Measurements from ENCODE around the gene ZACN.

The ZACN gene

DNA sequence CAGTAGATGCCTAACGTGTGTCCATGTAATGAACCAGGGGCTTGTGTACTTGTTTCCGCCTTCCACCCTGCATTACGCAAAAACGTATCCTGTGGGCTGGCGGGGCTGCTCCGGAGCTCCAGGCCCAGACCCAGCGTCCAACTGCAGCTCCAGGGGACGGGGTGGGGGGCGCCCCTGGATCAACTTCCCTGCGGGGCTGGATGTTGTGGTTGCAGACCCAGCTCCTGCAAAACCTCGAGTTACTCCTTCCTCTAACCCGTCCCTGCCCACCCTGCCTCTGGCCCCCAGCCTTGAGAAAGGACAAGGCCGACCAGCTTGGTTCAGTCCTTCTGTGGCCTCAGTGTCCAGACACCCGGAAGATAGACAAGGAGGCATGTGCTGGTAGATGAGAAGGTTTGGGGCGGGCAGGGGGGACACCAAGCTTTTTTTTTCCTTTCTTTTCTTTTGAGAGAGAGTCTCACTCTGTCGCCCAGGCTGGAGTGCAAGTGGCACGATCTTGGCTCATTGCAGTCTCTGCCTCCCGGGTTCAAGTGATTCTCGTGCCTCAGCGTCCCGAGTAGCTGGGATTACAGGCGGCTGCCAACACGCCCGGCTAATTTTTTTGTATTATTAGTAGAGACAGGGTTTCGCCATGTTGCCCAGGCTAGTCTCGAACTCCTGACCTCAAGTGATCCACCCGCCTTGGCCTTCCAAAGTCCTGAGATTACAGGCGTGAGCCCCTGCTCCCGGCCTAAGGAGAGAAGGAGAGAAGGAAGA, 25.3 kb downstream of the ZACN start:
- no peak for DNase-seq

DNA sequence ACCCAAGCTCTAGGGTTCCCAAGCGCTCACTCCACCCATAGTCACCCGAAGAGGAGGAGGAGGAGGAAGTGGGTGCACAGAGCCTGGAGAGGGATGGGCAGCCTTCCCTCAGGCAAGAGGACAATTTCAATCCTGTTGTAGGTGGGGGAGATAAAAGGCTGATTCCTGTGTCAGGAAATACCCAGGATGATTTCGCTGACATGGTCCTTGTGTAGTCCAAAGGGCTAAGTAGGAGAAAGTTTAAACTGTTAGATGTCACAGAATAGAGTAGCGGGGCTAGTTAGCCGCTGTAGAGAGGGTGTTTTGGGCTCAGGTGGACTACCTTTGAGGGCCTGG, 25.9 kb downstream of the ZACN start:
- DNase-seq: no peak

DNA sequence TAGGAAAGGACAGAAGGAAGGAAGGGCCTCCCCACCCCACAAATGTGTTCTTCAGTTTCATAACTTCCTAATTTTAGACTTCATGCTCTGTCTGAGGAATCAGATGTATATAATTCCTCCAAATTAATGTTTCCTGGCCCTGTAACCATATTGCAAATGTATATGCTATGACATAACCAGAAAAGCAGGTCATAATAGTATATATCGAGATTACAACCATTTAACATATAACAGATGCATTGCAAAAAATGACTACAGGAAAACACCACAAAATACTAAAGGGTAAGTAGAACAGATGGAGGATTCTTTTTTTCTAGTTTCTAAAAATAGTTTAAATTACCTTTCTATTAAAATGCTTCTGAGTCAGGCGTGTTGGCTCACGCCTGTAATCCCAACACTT, 27.7 kb downstream of the ZACN start:
- no peak for DNase-seq

DNA sequence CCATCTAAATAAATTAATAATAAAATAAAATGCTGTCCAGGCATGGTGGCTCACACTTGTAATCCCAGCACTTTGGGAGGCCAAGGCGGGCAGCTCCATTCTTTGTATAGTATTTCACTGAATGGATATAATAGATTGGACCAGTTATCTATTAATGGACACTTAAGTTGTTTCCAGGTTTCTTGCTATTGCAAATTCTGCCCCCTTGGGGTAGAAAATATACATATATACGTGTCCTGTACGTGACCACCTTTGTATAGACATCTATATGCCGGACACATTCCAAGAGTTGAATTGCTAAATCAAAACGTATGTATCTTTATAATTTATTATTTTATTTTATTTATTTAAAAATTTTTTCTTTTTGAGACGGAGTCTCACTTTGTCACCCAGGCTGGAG, 28.5 kb downstream of the ZACN start:
- DNase-seq: no peak

DNA sequence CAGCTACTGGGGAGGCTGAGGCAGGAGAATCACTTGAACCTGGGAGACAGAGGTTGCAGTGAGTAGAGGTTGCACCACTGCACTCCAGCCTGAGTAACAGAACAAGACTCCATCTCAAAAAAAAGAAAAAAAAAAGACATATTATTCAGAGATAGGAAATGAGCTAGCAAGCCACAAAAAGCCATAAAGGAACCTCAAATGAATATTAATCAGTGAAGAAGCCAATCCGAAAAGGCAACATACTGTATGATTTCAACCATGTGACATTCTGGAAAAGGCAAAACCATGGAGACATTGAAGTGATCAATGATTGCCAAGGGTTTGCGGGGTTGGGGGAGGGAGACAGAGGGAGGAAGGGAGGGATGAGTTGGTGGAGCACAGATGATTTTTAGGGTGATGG, 33.0 kb downstream of the ZACN start:
- DNase-seq: no peak

DNA sequence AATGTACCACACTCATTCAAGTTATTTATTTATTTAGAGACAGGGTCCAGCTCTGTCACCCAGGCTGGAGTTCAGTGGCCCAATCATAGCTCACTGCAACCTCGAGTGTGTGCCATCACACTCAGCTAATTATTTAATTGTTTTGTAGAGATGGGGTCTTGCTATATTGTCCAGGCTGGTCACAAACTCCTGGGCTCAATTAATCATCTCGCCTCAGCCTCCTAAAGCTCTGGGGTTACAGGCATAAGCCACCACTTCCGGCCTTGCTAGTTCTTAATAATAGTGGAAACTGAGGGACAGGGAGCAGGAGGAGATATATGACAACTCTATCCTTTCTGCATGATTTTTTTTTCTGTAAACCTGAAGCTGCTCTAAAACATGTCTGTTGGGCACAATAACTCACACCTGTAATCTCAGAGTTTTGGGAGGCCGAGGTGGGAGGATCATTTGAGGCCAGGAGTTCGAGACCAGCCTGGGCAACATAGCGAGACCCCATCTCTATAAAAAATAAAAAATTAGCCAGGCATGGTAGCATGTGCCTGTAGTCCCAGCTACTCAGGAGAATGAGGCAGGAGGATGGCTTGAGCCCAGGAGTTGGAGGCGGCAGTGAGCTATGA, 36.3 kb downstream of the ZACN start:
- DNase-seq: no peak

DNA sequence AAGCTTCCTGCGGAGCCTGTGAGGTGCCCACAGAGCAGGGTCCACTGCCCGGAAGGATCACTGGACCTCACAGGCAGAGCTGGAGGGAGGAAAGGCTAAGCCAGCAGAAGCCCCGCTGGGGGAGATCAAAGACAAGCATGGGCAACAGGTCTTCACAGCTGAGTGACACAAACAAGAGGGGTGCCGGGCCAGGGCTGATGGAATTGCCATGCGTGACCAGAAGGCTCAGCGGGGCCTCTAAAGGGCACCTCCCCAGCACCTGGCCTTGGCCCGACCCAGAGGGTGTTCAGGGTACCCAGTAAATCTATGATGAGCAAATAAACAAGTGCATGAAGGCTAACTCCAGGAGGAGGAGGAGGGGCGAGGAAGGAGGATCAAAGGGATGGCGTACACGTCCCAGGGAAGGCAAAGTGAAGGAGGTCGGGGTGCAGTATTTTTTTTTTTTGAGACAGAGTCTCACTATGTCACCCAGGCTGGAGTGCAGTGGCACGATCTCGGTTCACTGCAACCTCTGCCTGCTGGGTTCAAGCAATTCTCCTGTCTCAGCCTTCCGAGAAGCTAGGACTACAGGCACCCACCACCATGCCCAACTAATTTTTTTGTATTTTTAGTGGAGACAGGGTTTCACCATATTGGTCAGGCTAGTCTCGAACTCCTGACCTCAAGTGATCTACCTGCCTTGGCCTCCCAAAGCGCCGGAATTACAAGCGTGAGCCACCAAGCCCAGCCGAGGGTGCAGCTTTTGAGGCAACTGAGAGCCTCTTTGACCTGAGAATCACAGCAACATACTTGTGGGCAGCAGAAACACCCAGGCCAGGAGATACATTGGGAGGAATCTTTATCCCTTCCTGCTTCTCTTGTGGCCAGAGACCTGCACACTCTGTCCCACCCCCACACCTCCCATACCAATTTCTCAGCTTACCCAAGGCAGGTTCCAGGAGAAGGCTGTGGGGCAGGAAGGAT, 40.7 kb downstream of the ZACN start:
- DNase-seq: no peak

DNA sequence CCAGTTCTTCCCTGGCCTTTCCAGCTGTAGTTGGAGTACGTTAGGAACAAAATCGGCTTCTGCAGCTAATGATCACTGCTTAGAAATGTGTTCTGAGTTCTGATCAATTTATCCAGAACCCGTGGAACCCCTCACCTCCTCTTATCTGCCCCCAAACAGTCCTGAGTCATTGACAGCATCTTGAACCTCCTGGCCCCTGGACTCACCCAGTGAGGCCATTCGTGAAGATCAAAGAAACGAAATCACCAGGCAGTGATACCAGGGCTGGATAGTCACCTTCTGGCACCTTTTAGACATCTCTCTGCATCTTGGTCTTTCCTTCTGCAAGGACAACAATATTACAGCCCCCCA, 41.7 kb downstream of the ZACN start:
- no peak for DNase-seq

DNA sequence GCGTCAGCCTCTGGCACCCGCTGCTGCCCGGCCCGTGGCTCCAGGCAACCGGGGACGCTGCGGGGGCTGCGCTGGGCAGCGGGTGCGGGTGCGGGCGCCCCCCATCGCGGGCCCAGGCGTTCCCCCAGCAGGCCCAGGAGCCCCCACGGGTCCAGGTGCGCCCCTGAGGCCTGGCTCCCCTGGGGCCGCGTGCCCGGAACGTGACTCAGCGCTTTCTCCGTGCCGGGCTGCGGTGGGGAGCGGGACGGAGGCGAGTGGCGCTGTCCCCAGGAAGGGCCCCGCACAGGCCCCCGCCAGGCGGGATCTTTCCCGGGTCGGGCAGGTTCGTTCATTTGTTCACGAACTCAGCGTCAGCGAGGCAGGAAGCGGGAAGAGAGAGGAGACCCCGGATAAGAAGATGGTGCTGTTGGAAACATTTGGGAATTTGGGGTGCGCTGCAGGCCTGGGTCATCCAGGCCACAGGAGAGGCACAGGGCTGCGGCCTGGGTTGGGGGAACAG, 43.0 kb downstream of the ZACN start:
- peak; percentile 45 for DNase-seq

DNA sequence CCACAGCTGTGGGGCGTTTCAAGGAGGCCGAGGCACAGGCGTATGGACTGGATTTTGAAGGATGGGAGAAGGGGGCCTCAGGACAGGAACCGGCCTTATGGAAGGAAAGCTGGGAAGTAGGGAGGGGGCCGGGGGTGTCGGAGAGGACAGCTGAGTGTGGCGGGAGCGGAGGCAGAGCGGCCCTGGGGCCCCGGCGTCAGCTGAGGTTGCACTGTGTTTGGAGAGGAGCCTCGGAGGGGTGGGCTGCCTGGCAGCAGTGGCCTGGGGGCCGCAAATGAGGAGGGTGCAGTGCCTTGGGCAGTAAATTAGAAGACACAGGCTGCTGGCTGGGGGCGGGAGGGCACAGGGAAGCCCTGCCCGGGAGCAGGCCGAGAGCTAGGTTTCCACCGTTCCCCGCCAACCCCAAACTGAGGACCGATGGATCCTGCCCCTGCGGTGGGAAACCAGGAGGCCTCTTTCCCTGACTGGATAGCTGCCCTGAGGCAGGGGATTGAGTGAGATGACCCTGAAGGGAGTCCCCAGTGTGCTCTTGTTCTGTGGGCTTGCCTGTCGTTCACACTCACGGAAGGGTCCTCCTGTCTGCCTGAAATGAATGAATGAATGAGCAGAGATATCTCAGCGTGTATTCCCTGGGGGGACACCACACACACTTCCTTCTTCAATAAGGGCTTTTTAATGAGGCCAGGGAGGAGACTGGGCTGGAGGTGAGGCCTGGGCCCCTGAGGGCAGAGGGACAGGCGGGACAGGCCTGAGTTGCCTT, 43.6 kb downstream of the ZACN start:
- no peak for DNase-seq

DNA sequence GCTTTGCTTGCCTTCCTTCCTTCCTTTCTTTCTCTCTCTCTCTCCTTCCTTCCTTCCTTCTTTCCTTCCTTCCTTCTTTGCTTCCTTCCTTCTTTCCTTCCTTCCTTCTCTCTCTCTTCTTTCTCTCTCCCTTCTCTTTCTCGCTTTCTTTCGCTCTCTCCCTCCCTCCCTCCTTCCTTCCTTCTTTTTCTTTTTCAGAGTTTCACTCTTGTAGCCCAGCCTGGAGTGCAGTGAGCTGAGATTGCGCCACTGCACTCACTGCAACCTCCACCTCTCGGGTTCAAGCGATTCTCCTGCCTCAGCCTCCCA, 44.2 kb downstream of the ZACN start:
- no peak for DNase-seq

DNA sequence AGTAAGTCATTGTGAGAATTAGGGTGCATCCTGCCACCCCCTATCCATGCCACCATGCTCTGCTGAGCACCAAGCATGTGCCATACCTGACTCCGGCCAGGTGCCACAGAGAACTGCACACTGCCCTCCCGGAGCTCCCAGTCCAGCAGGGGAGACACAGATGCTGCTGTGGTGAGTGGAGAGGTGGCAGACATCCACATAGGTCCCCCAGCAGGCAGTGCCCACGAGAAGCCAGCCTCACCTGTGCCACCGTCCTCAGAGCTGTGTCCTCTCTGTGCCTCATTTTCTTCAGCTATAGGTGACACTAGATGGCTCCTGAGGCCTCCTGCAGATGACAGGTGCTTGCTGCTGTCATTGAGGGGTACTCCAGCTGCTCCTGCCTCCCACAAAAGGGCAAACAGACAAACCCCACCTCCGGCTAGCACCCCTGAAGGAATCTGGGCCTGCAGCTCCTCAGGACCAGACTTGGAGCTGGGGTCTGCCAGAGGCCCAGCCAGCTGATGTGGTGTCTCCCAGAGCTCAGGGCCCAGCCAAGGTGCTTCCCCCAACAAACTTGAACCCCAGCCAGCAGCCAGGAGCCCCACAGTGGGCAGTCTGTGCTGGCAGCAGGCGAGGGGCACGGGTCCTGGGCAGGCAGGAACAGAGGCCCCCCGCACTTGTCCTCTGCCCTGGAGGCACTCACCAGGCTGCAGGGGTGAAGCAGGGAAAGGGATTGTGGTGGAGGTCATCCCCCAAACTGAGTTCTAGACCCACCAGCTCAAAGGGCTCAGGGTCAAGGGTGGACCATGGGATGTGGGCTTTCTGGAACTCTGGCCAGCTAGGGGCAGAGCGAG, 45.0 kb downstream of the ZACN start:
- no peak for DNase-seq

DNA sequence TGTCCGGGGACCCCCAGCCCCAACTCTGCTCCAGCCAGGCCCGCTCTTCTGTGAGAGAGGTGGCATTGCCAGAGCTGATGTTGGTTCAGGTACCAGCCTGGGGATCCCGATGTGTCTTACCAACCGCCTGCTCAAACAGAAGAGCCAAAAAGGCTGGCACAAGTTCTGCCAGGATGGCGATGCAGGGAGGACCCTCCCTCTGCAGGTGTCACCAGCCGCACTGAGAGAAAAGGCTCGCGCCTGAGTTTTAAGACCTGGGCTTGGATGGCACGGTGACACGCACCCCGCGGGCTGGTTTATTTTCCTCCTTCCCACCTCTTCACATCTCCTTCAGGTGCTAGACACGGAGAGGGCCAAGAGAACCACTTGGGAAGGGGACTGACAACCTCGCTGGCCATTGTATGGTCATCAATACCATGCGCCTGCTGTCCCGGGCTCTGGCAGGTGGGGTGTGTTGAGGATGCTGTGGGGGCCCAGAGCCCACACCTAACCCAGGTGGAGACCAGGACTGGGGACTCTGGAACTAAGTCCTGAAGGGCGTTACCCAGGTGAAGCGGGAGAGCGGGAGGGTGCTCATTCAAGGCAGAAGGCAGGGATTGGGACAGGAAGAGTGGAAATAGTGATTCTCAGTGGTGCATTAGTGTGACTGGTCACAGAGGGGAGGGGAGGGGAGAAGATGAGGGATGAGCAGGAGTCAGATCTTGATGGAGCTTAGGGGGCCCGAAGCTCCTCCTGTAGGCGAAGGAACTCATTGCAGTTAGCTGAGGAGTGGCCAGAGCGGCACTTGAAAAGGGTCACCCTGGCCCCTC, 45.8 kb downstream of the ZACN start:
- no peak for DNase-seq

DNA sequence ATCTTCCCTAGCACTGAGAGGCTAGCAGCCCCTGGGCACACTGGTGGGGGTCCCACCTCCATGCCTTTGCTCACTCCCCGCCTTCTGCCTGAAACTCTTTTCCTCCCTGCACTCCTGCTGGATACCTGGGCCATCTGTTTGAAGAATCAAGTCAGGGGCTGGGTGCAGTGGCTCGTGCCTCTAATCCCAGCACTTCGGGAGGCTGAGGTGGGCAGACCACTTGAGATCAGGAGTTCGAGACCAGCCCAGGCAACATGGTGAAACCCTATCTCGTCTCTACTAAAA, 46.4 kb downstream of the ZACN start:
- DNase-seq: no peak

DNA sequence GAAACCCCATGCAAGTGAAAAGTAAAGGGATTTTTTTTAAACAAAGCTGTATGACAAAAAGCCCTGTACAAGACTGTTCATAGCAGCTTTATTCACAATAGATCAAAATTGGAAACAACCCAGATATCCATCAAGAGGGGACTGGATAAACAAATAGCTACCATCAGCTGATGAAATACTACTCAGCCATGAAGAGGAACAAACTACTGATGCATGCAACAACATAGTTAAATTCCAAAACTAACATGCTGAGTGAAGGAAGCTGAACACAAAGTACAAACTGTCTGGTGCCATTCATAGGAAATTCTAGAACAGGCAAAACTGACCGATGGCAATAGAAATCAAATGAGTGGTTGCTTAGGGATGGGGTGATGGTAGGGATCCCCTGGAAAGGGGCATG, 46.9 kb downstream of the ZACN start:
- DNase-seq: no peak

DNA sequence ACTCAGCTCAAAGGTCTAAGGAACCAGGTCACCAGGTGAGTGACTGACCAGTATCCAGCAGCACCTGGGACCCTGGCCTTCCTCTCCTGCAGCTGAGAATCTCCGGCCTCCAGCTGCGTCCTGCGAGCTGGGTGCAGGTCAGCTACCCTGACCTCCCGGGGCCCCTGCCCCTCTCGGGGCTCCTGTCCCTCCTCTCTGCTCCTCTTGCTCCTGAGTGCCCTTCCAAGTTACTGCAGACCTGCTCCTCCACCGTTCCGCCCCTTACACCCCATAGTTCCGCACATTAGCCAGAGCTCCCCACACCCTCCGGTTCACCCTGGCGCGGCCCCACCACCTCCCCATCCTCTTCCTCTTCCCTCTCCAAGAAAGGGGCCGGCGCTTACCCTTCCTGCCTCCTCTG, 51.5 kb downstream of the ZACN start:
- DNase-seq: no peak

DNA sequence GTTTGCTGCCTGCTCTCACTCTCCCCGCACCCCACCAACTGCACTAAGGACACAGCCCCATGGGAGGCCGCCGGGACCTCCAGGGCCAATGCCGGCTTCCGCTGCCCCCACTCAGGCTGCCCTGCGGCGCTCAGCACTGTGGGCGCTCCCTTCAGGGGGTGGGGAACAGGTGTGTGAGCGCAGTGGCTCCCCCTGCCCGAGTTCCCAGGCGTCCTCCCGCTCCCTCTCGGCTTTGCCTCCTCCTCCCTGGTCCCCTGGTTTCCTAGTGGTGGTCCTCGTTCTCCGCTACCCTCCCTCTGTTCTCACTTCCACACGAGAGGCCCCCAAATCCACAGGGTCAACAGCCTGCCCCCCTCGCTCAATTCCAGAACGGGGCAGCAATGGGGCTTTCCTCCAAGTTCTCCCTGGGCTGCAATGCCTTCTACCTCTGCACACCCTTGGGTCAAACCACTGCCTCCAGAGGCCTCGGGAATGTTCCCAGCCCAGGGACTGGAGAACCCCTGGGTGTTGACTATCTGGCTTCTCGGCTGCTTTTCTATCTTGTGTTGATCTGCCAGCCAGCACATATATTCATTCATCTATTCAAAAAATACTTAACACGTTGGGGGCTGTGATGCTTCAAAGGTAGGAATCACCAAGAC, 52.2 kb downstream of the ZACN start:
- no peak for DNase-seq

DNA sequence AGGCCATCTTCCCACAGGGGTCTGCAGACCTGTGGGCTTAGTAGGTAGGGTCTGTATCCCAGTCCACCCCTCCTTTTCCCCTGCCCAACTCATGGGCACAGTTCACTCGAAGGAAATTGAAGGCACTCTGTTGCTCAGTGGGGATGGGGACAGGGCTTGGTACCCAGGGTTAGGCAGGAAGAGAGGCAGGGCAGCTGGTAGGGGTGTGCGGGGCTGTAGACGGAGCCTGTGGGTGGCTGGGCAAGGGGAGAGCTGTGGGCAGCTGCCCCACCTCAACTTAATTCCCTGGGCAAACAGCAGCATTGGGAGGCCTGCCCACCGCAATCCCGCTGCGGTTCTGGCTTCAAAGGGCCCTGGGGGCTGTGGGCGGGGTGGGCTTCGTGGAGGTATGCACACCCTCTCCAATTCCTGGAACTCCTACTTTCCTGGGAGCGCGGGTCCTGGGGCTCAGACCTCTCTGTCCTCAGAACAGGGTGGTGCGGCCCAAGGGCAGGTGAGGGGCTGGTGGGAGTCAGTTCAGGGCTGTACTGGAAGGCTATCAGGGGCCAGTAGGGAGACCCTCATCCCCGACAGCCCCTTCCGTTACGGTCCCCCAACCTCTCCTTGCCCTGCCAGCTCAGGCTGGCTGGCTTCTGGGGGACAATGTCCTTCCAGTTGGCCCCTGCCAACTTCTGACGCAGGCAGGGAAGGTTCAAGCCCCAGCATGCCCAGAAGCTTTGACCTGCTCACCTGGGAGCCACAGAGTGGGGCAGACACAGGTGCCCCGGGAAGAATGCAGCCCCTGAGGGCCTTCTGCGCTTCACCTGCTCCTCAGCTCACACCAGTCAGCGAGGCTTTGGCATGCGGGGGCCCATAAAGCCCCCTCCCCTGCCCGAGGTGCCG, 53.0 kb downstream of the ZACN start:
- no peak for DNase-seq
